Central memory CD8-positive, alpha-beta T cell (primary cell): ENCODE data around the gene SLC16A10.

Experiments
- ATAC-seq: fragments of 150-1000 bp; cut with Tn5 transposase; replicated peaks from 2 replicates; pipeline ENCODE4 v1.10.0; 2022; ENCODE audit warnings: mild to moderate bottlenecking, moderate FRiP score, moderate number of reproducible peaks; ENCODE audit not compliant: poor library complexity, severe bottlenecking; ENCODE audit errors: extremely low read depth
- DNase-seq, 2 donors: peaks; one replicate each; pipeline ENCODE4 v3.0.0; 2021; ENCODE audit warnings: low spot score in 2 of 2
- H3K27ac Mint-ChIP-seq: one replicate; pipeline ENCODE4 v1.8.0; 2022; ENCODE audit warnings: low read depth, mild to moderate bottlenecking, moderate library complexity, mixed read lengths
- H3K27me3 Mint-ChIP-seq: one replicate; pipeline ENCODE4 v1.8.0; 2022; ENCODE audit warnings: mixed read lengths
- H3K36me3 Mint-ChIP-seq: one replicate; pipeline ENCODE4 v1.8.0; 2022; ENCODE audit warnings: mild to moderate bottlenecking, moderate library complexity, mixed read lengths; ENCODE audit not compliant: insufficient read depth
- H3K4me1 Mint-ChIP-seq: one replicate; pipeline ENCODE4 v1.8.0; 2022; ENCODE audit warnings: mixed read lengths
- H3K4me3 Mint-ChIP-seq: one replicate; pipeline ENCODE4 v1.8.0; 2022; ENCODE audit warnings: mild to moderate bottlenecking, moderate library complexity, mixed read lengths
- H3K9me3 Mint-ChIP-seq: one replicate; pipeline ENCODE4 v1.8.0; 2022; ENCODE audit warnings: mixed read lengths

The SLC16A10 gene

GRCh38 chr6:111096246-111096645 is 8.9 kb downstream of the SLC16A10 start:
- Mint-ChIP-seq H3K9me3 (no peaks in the 10 kb centered on the region), H3K36me3 (no peaks in the 10 kb centered on the region), H3K4me1 (no peaks in the 10 kb centered on the region), H3K27me3 (peaks cover 25% of the 10 kb centered on the region), H3K27ac (no peak overlapping the region), H3K4me3 (no peak overlapping the region)
- ATAC-seq (no peak), DNase-seq (no peak)

GRCh38 chr6:111098597-111098996 is 11.3 kb downstream of the SLC16A10 start:
- Mint-ChIP-seq H3K4me1 (no peaks in the 10 kb centered on the region), H3K36me3 (no peaks in the 10 kb centered on the region), H3K4me3 (no peak overlapping the region), H3K27ac (no peak overlapping the region), H3K27me3 (peaks cover 26% of the 10 kb centered on the region), H3K9me3 (no peaks in the 10 kb centered on the region)
- ATAC-seq: no peak
- DNase-seq: no peak

GRCh38 chr6:111101987-111102386 is 14.7 kb downstream of the SLC16A10 start:
- H3K27me3 Mint-ChIP-seq: peaks cover 34% of the 10 kb centered on the region
- peaks cover under 1% of the 10 kb centered on the region for H3K9me3 Mint-ChIP-seq
- DNase-seq (no peak), ATAC-seq (no peak)
- no peaks in the 10 kb centered on the region for H3K4me1 Mint-ChIP-seq
- H3K27ac Mint-ChIP-seq: no peak overlapping the region
- no peaks in the 10 kb centered on the region for H3K36me3 Mint-ChIP-seq
- H3K4me3 Mint-ChIP-seq: no peak overlapping the region

GRCh38 chr6:111105578-111105977 is 18.3 kb downstream of the SLC16A10 start:
- Mint-ChIP-seq H3K4me3 (no peak overlapping the region), H3K4me1 (no peaks in the 10 kb centered on the region), H3K36me3 (no peaks in the 10 kb centered on the region), H3K27me3 (peaks cover 55% of the 10 kb centered on the region), H3K27ac (no peak overlapping the region), H3K9me3 (peaks cover 7% of the 10 kb centered on the region)
- DNase-seq: no peak
- no peak for ATAC-seq

GRCh38 chr6:111107589-111107988 is 20.3 kb downstream of the SLC16A10 start:
- H3K4me3 Mint-ChIP-seq: no peak overlapping the region
- DNase-seq: no peak
- H3K4me1 Mint-ChIP-seq: no peaks in the 10 kb centered on the region
- peaks cover 66% of the 10 kb centered on the region for H3K27me3 Mint-ChIP-seq
- H3K36me3 Mint-ChIP-seq: no peaks in the 10 kb centered on the region
- ATAC-seq: no peak
- no peak overlapping the region for H3K27ac Mint-ChIP-seq
- peaks cover 7% of the 10 kb centered on the region for H3K9me3 Mint-ChIP-seq

GRCh38 chr6:111110036-111110435 is 22.7 kb downstream of the SLC16A10 start:
- Mint-ChIP-seq H3K4me3 (no peak overlapping the region), H3K36me3 (no peaks in the 10 kb centered on the region), H3K27me3 (peaks cover 51% of the 10 kb centered on the region), H3K4me1 (peaks cover 11% of the 10 kb centered on the region), H3K27ac (no peak overlapping the region), H3K9me3 (peaks cover 7% of the 10 kb centered on the region)
- DNase-seq (no peak), ATAC-seq (no peak)

GRCh38 chr6:111113336-111114086 is 26.2 kb downstream of the SLC16A10 start:
- Mint-ChIP-seq H3K27me3 (peaks cover 26% of the 10 kb centered on the region), H3K36me3 (no peaks in the 10 kb centered on the region), H3K9me3 (no peaks in the 10 kb centered on the region), H3K27ac (no peak overlapping the region), H3K4me3 (no peak overlapping the region), H3K4me1 (peaks cover 11% of the 10 kb centered on the region)
- ATAC-seq (no peak), DNase-seq (no peak)

GRCh38 chr6:111114087-111114443 is 26.8 kb downstream of the SLC16A10 start:
- H3K4me3 Mint-ChIP-seq: no peak overlapping the region

GRCh38 chr6:111114482-111114881 is 27.2 kb downstream of the SLC16A10 start:
- Mint-ChIP-seq H3K36me3 (no peaks in the 10 kb centered on the region), H3K4me3 (no peak overlapping the region), H3K27ac (no peak overlapping the region), H3K4me1 (peaks cover 11% of the 10 kb centered on the region), H3K9me3 (no peaks in the 10 kb centered on the region), H3K27me3 (peaks cover 22% of the 10 kb centered on the region)
- ATAC-seq (peak; percentile 49), DNase-seq (no peak)

More at GRCh38 chr6:111114087-111114443, 26.8 kb downstream of the SLC16A10 start:
- H3K9me3 Mint-ChIP-seq: no peaks in the 10 kb centered on the region
- H3K4me1 Mint-ChIP-seq: peaks cover 11% of the 10 kb centered on the region
- no peak for ATAC-seq
- DNase-seq: no peak
- no peaks in the 10 kb centered on the region for H3K36me3 Mint-ChIP-seq
- no peak overlapping the region for H3K27ac Mint-ChIP-seq
- peaks cover 26% of the 10 kb centered on the region for H3K27me3 Mint-ChIP-seq

GRCh38 chr6:111118826-111119225 is 31.5 kb downstream of the SLC16A10 start:
- Mint-ChIP-seq H3K36me3 (no peaks in the 10 kb centered on the region), H3K27me3 (no peaks in the 10 kb centered on the region)

GRCh38 chr6:111119571-111120329 is 32.4 kb downstream of the SLC16A10 start:
- ATAC-seq: no peak
- no peak overlapping the region for H3K4me3 Mint-ChIP-seq

More at GRCh38 chr6:111118826-111119225, 31.5 kb downstream of the SLC16A10 start:
- DNase-seq: no peak
- ATAC-seq: no peak
- no peak overlapping the region for H3K27ac Mint-ChIP-seq
- H3K4me1 Mint-ChIP-seq: peaks cover 21% of the 10 kb centered on the region
- no peak overlapping the region for H3K4me3 Mint-ChIP-seq
- no peaks in the 10 kb centered on the region for H3K9me3 Mint-ChIP-seq

GRCh38 chr6:111121789-111122350 is 34.6 kb downstream of the SLC16A10 start:
- Mint-ChIP-seq H3K27me3 (peaks cover 2% of the 10 kb centered on the region), H3K9me3 (no peaks in the 10 kb centered on the region), H3K4me1 (peaks cover 17% of the 10 kb centered on the region), H3K4me3 (no peak overlapping the region), H3K36me3 (no peaks in the 10 kb centered on the region), H3K27ac (no peak overlapping the region)
- ATAC-seq (no peak), DNase-seq (no peak)

More at GRCh38 chr6:111119571-111120329, 32.4 kb downstream of the SLC16A10 start:
- Mint-ChIP-seq H3K27ac (no peak overlapping the region), H3K36me3 (no peaks in the 10 kb centered on the region), H3K9me3 (no peaks in the 10 kb centered on the region), H3K4me1 (peaks cover 17% of the 10 kb centered on the region), H3K27me3 (no peaks in the 10 kb centered on the region)
- no peak for DNase-seq
